HG03066 (cell line): ENCODE measurements around the gene FAM53B.

Experiments
- ATAC-seq: cut with Tn5 transposase; IDR thresholded peaks from one replicate; pipeline ENCODE4 v1.9.1; 2021; ENCODE audit warnings: low read depth; ENCODE audit not compliant: unreplicated experiment

Gene FAM53B

GRCh38 chr10:124603376-124604213 lies 140.6 kb downstream of the FAM53B start:
- no peak for ATAC-seq

GRCh38 chr10:124602646-124603365 lies 141.4 kb downstream of the FAM53B start:
- no peak for ATAC-seq

GRCh38 chr10:124602121-124602561 lies 142.0 kb downstream of the FAM53B start:
- ATAC-seq, result no peak

GRCh38 chr10:124601431-124602120 lies 142.6 kb downstream of the FAM53B start:
- no peak for ATAC-seq

- no peak for ATAC-seq
These were observed 143.2 kb downstream of the FAM53B start for GRCh38 chr10:124601016-124601415.

GRCh38 chr10:124600051-124600880 lies 143.9 kb downstream of the FAM53B start:
- no peak for ATAC-seq

GRCh38 chr10:124599588-124600050 lies 144.6 kb downstream of the FAM53B start:
- ATAC-seq, result no peak

GRCh38 chr10:124598773-124599587 lies 145.2 kb downstream of the FAM53B start:
- no peak for ATAC-seq

GRCh38 chr10:124598196-124598595 lies 146.0 kb downstream of the FAM53B start:
- ATAC-seq, result no peak

GRCh38 chr10:124597846-124598165 lies 146.4 kb downstream of the FAM53B start:
- no peak for ATAC-seq

- no peak for ATAC-seq
These were observed 147.0 kb downstream of the FAM53B start for GRCh38 chr10:124596962-124597845.

- ATAC-seq, result no peak
These were observed 147.9 kb downstream of the FAM53B start for GRCh38 chr10:124596116-124596785.

GRCh38 chr10:124595143-124595883 lies 148.9 kb downstream of the FAM53B start:
- no peak for ATAC-seq

GRCh38 chr10:124594240-124594639 lies 149.9 kb downstream of the FAM53B start:
- ATAC-seq, result no peak

- no peak for ATAC-seq
These were observed 150.7 kb downstream of the FAM53B start for GRCh38 chr10:124593431-124593985.

- no peak for ATAC-seq
These were observed 151.3 kb downstream of the FAM53B start for GRCh38 chr10:124592736-124593430.
